RWPE1 (cell line): ENCODE measurements around the gene PRKD3.

Source experiments
- CTCF ChIA-PET: fragments of 350-600 bp; sonication (Branson Sonifier 250); formaldehyde crosslinking; extraction: SDS; loops from one replicate; lab custom pipeline; 2021; lab: Yijun Ruan, JAX
- POLR2A ChIA-PET: fragments of 400-600 bp; formaldehyde crosslinking; extraction: SDS; loops from one replicate; lab custom pipeline; 2020; ENCODE audit warnings: antibody characterized with exemption; ENCODE audit not compliant: low non-redundant PET; lab: Yijun Ruan, JAX
- DNase-seq: peaks from one replicate; pipeline ENCODE4 v3.0.0; 2012; ENCODE audit warnings: low spot score
- H3K27ac ChIP-seq: fragments of 450-650 bp; 2 replicates; pipeline ENCODE4 v1.5.1; 2017
- TF ChIP-seq, protein P1 (sequence below): fragments of 450-650 bp; conservative IDR thresholded peaks from 2 replicates; pipeline ENCODE4 v1.5.1; 2017; ENCODE audit warnings: low read depth, mild to moderate bottlenecking

Gene PRKD3

DNA sequence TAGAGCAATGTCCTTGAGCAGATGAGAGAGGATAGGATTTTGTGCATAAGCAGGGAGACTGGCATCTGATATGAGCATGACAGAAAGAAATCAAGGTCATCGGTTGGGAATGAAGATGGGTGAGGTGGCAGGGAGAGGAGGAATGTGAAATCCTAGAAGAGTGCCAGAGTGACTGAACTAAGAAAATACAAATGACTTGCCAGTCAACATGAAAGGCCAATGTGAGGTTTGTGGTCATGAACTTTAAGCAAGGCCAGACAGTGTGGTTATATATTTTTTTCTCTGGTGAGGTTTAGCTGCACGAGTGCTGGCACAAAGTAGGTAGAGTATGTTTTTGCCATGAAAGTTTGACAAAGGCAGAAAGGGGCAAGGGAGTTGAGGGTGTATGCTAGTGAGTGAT lies 41.0 kb upstream of the PRKD3 start:
- ChIA-PET CTCF (no interaction called here), POLR2A (no interaction called here)
- no peak for DNase-seq
- TF ChIP-seq, protein P1, sequence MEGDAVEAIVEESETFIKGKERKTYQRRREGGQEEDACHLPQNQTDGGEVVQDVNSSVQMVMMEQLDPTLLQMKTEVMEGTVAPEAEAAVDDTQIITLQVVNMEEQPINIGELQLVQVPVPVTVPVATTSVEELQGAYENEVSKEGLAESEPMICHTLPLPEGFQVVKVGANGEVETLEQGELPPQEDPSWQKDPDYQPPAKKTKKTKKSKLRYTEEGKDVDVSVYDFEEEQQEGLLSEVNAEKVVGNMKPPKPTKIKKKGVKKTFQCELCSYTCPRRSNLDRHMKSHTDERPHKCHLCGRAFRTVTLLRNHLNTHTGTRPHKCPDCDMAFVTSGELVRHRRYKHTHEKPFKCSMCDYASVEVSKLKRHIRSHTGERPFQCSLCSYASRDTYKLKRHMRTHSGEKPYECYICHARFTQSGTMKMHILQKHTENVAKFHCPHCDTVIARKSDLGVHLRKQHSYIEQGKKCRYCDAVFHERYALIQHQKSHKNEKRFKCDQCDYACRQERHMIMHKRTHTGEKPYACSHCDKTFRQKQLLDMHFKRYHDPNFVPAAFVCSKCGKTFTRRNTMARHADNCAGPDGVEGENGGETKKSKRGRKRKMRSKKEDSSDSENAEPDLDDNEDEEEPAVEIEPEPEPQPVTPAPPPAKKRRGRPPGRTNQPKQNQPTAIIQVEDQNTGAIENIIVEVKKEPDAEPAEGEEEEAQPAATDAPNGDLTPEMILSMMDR: no peak
- H3K27ac ChIP-seq: no peak overlapping the region

DNA sequence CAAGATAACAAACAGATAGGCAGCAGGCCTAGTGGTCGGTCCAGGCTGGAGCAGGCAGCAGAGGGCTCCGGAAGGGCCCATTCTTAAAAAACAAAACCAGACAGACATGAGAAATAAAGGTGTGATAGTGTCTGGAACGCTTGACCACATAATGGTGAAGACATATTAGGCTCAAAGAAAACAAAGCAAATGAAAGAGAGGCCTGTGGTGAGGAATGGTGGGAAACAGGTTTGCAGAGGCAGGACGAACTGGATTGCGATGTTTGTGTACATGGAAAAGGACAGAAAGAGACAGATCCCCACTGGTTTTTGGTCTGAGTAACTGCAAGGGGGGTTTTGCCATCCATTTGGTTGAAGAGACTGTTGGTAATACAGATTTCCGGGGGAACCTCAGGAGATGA lies 39.7 kb upstream of the PRKD3 start:
- TF ChIP-seq, protein P1: no peak
- ChIA-PET CTCF (no interaction called here), POLR2A (no interaction called here)
- no peak overlapping the region for H3K27ac ChIP-seq
- DNase-seq: no peak

DNA sequence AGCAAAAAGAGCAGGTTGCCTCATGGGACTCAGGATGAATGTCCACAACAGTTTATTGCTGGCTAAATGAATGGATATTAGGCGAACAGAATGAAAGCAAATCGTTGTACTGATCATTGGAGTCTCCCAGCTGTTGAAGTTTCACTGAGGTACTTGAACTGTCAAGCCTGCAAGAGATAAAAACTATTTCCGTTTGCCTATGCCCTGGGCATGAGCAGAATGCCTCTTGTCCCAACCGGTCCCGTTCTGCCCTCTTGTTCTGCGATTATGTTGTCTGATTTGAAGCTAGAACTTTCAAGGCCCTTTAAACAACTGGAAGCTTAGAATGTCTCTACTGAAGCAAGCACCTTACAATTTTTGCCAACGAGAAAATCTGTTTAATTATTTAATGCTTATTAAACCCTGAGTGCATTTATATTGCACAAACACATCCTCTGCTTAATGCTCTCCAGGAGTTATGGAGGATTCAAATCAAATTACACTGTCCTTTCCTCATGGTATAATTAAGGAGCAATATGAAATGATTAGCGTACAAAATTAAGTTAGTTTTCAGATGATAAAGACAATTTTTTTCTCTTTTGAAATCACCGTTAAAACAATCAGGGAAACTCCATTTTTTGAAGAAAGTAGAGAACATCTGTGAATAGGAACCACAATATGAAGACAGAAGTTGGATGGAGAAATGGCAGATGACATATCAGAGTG lies 37.5 kb upstream of the PRKD3 start:
- H3K27ac ChIP-seq: no peak overlapping the region
- TF ChIP-seq, protein P1: no peak
- ChIA-PET POLR2A (no interaction called here), CTCF (no interaction called here)
- DNase-seq: no peak

DNA sequence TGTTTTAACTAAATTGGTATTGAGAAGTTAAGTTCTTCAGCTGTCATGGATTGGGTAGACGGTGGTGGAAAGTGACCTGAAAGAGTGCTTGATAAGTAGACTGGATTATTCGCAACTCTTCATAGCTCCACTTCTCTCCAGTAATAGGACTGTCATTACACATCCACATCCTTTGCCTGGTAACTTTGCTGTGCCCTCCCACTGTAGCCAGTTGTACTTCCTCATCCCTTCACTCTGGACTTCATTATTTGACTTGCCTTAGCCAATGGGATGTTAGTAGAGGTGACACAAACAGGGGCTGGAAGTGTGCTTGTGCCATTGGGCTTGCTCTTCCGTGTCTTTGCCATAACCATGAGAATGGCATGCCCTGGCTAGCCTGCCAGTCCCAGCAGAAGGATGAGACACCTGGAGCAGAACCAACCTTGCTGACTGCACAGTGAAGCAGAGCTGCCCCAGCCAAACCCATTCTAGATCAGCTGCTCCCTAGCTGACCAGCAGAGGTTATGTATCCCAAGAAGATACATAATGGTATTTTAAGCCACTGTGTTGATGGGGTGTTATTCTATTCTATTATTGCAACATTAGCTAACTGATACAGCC lies 36.7 kb upstream of the PRKD3 start:
- TF ChIP-seq, protein P1: no peak
- CTCF ChIA-PET: no interaction called here
- POLR2A ChIA-PET: no interaction called here
- DNase-seq: peak; percentile 36
- no peak overlapping the region for H3K27ac ChIP-seq

DNA sequence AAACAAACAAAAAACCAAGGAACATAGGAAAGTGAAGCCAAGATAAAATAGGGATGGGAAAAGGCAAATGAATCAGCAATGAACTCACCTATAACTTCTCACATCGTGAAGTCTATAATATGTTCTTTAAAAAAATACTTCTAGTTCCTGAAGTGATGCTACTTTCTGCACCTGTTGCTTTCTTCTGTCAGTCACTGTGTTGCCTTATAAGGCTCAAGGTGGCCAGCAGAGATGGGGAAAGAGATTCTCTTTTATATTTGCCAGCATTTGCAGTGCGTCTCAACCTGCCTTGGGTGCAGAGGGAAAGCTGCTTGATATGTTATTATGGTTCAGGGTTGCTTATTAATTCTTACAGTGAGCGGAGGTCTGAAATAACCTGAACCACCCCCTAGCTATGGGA lies 33.8 kb upstream of the PRKD3 start:
- TF ChIP-seq, protein P1: no peak
- CTCF ChIA-PET: interaction anchor here (1.2 kb wide), 1 partner anchor 14 kb away, joined by 3 read pairs; no protein-coding TSS in a partner anchor
- no peak for DNase-seq
- no peak overlapping the region for H3K27ac ChIP-seq
- POLR2A ChIA-PET: no interaction called here

DNA sequence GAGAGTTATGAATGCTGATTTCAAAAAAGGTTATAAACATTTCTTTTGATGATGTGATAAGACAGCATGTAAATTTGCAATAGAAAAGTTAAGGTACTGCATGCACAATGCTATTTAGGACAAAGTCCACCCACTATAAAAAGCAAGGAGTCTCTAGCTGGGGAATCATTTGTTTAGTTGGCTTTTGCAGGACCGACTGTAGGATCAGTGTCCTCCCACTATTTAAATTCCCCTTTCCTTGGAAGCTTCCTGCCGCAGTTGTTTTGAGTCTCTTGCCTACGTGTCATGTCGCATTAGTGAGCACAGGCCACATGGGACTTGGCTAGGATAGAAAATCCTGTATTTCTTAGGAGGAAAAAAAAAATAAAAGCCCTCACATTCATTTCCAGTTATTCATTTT lies 32.9 kb upstream of the PRKD3 start:
- POLR2A ChIA-PET: no interaction called here
- TF ChIP-seq, protein P1: no peak
- no peak overlapping the region for H3K27ac ChIP-seq

More for the DNA sequence above, 32.9 kb upstream of the PRKD3 start:
- DNase-seq: no peak
- CTCF ChIA-PET: interaction anchor here (1.2 kb wide), 1 partner anchor 15 kb away, joined by 3 read pairs; no protein-coding TSS in a partner anchor
